ENCODE measurements around the gene ARL14EP. TPM values are rescaled to one million over a fixed set of nuclear protein-coding genes. Genes with fewer than 3 reads are reported as not detected.

ARL14EP gene
- total RNA-seq, 2 donors from 2014 or later: 11.3 to 11.8 TPM

- intact Hi-C loops (cut with DNase I, micrococcal nuclease): loop anchor here in 1 of 2 donors (10.0 kb wide), 2 partner anchors 270 to 300 kb away; no protein-coding TSS in a partner anchor
- ATAC-seq (no peak), DNase-seq (no peak)
Measured at GRCh38 chr11:30364837-30365482, 42.1 kb downstream of the ARL14EP start.

- intact Hi-C loops (cut with DNase I, micrococcal nuclease): loop anchor here in 1 of 2 donors (10.0 kb wide), 2 partner anchors 269 to 299 kb away; no protein-coding TSS in a partner anchor
- no peak for DNase-seq
- no peak for ATAC-seq
Measured at GRCh38 chr11:30365793-30366517, 43.1 kb downstream of the ARL14EP start.

- intact Hi-C loops (cut with DNase I, micrococcal nuclease): loop anchor here in 1 of 2 donors (10.0 kb wide), 2 partner anchors 266 to 296 kb away; no protein-coding TSS in a partner anchor
- ATAC-seq (no peak), DNase-seq (no peak)
Measured at GRCh38 chr11:30368394-30368793, 45.5 kb downstream of the ARL14EP start.

GRCh38 chr11:30370164-30370563, 47.3 kb downstream of the ARL14EP start:
- DNase-seq (no peak), ATAC-seq (no peak)
- intact Hi-C loops (cut with DNase I, micrococcal nuclease): no loop called here

DNA sequence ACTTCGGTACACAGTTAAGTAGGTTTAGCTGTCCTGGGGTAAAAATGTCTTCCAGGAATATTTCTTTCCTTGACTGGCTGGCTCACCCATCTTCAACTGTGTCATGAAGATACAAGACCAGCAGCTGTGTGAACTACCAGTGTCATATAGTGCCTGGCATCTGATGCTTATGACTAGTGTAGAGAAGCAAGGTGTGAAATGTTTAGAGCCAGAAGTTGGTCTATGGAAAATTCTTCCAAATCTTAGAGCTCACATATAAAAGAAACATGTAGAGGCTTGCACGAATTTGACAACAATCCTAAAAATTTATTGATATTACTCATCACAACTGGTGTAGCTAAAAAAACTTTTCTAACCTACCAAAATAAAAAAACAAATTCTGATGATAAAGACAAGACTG, 54.4 kb downstream of the ARL14EP start:
- intact Hi-C loops (cut with DNase I, micrococcal nuclease): no loop called here
- DNase-seq: no peak
- no peak for ATAC-seq

GRCh38 chr11:30380846-30381245, 57.9 kb downstream of the ARL14EP start:
- no peak for ATAC-seq
- intact Hi-C loops (cut with DNase I, micrococcal nuclease): no loop called here
- no peak for DNase-seq

- no peak for ATAC-seq
- intact Hi-C loops (cut with DNase I, micrococcal nuclease): no loop called here
- DNase-seq: no peak
Measured at GRCh38 chr11:30381879-30382278, 59.0 kb downstream of the ARL14EP start.

Other genes starting within 250 kb of the ARL14EP start
- gene FSHB, start 92.1 kb upstream of the ARL14EP start, total RNA-seq: not detected